ENCODE data around the gene WDFY4. TPM values are rescaled to one million over a fixed set of nuclear protein-coding genes. Genes with fewer than 3 reads are reported as not detected.

WDFY4 gene
- total RNA-seq, 4 donors from 2014 or later: 5.0 to 16.5 (median 8.8) TPM

GRCh38 chr10:48764486-48764885 lies 79.8 kb downstream of the WDFY4 start:
- 84 to 88% methylated on average over 4 of the region's 4 CpGs for WGBS, 2 donors
- DNase-seq (ENCODE audit: low spot score in 2 of 2): no peak
- no peak for TF ChIP-seq CTCF (IDR thresholded peaks at IDR 0.05)
- TF ChIP-seq POLR2A (IDR thresholded peaks at IDR 0.05): no peak
- no peak for TF ChIP-seq EP300 (IDR thresholded peaks at IDR 0.05)

GRCh38 chr10:48765039-48765438 lies 80.4 kb downstream of the WDFY4 start:
- Histone ChIP-seq H3K4me3 (no peak overlapping the region), H3K36me3 (no peaks in the 10 kb centered on the region), H3K27ac (no peak overlapping the region), H3K27me3 (no peaks in the 10 kb centered on the region), H3K9me3 (no peaks in the 10 kb centered on the region), H3K4me1 (no peaks in the 10 kb centered on the region)
- 45 to 50% methylated on average over 1 of the region's 1 CpG for WGBS, 2 donors
- TF ChIP-seq POLR2A (IDR thresholded peaks at IDR 0.05): no peak
- no peak for TF ChIP-seq EP300 (IDR thresholded peaks at IDR 0.05)
- no peak for TF ChIP-seq CTCF (IDR thresholded peaks at IDR 0.05)
- DNase-seq (ENCODE audit: low spot score in 2 of 2): no peak

More at GRCh38 chr10:48764486-48764885, 79.8 kb downstream of the WDFY4 start:
- Histone ChIP-seq H3K4me3 (no peak overlapping the region), H3K9me3 (no peaks in the 10 kb centered on the region), H3K36me3 (no peaks in the 10 kb centered on the region), H3K4me1 (no peaks in the 10 kb centered on the region), H3K27me3 (no peaks in the 10 kb centered on the region), H3K27ac (no peak overlapping the region)

- no peak for TF ChIP-seq EP300 (IDR thresholded peaks at IDR 0.05)
- no peak for TF ChIP-seq CTCF (IDR thresholded peaks at IDR 0.05)
- no peak for TF ChIP-seq POLR2A (IDR thresholded peaks at IDR 0.05)
- H3K9me3 ChIP-seq: no peaks in the 10 kb centered on the region
- H3K36me3 ChIP-seq: no peaks in the 10 kb centered on the region
- no peaks in the 10 kb centered on the region for H3K27me3 ChIP-seq
- no peak overlapping the region for H3K27ac ChIP-seq
- WGBS, 2 donors: 70 to 78% methylated on average over 4 of the region's 4 CpGs
- no peak for DNase-seq (ENCODE audit: low spot score in 2 of 2)
- no peak overlapping the region for H3K4me3 ChIP-seq
- H3K4me1 ChIP-seq: no peaks in the 10 kb centered on the region
Observed at GRCh38 chr10:48765527-48765926, 80.9 kb downstream of the WDFY4 start.

GRCh38 chr10:48767373-48768143 lies 82.9 kb downstream of the WDFY4 start:
- Histone ChIP-seq H3K36me3 (no peaks in the 10 kb centered on the region), H3K4me3 (no peak overlapping the region), H3K27me3 (no peaks in the 10 kb centered on the region), H3K4me1 (no peaks in the 10 kb centered on the region), H3K9me3 (no peaks in the 10 kb centered on the region), H3K27ac (no peak overlapping the region)
- TF ChIP-seq CTCF (IDR thresholded peaks at IDR 0.05) (no peak), POLR2A (IDR thresholded peaks at IDR 0.05) (no peak), EP300 (IDR thresholded peaks at IDR 0.05) (no peak)
- DNase-seq (ENCODE audit: low spot score in 2 of 2): no peak
- 87 to 96% methylated on average over 4 of the region's 4 CpGs for WGBS, 2 donors

- no peaks in the 10 kb centered on the region for H3K4me1 ChIP-seq
- DNase-seq (ENCODE audit: low spot score in 2 of 2): no peak
- no peak overlapping the region for H3K27ac ChIP-seq
- H3K4me3 ChIP-seq: no peak overlapping the region
- no peaks in the 10 kb centered on the region for H3K27me3 ChIP-seq
- 86 to 89% methylated on average over 14 of the region's 14 CpGs for WGBS, 2 donors
- TF ChIP-seq EP300 (IDR thresholded peaks at IDR 0.05) (no peak), CTCF (IDR thresholded peaks at IDR 0.05) (no peak), POLR2A (IDR thresholded peaks at IDR 0.05) (no peak)
- no peaks in the 10 kb centered on the region for H3K36me3 ChIP-seq
- no peaks in the 10 kb centered on the region for H3K9me3 ChIP-seq
Observed at GRCh38 chr10:48768144-48768766, 83.6 kb downstream of the WDFY4 start.
